ENCODE measurements around the gene PGP. TPM values are rescaled to one million over a fixed set of nuclear protein-coding genes. Genes with fewer than 3 reads are reported as not detected.
A peak's percentile ranks its signal among the peaks of the same experiment; 100 is the strongest.

Gene PGP
- polyA plus RNA-seq, 1 donor (not counting 4 experiments of a cell fraction or from before 2014, with no cell fraction given): 10.3 TPM

DNA sequence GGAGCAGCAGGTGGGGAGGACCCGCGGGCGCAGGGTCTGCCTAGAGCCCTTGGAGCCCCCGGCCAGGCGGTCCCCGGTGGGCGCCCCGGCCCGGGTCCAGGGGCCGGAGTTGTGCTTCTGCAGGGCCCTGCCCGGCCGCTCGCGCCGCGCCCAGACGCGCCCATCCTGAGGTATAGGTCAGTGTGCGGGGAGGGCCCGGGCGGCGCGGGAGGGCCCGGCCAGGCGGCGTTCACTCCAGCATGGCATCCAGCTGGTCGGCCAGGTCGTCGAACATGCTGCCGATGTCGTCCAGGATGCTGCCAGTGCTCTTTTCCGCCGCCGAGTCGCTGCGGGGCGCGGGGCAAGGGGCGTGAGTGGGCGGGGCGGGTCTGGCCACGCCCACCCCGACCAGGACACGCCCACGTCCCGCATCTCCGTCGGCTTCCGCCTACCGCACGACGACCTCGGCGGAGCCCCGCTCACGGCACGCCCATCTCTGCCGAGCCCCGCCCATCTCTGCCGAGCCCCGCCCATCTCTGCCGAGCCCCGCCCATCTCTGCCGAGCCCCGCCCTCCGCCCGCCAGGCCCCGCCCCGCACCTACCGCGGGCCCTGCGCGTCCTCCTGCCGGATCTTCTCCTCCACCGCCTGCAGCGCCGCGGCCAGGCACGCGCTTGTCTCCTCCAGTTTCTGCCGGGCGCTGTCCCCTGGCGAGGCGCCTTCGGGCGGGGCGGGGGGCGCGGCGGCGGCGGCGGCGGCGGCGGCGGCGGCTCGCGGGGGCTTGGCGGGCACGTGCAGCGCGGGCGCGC, 36.1 kb downstream of the PGP start:
- Histone ChIP-seq H3K4me2 (ENCODE audit: control insufficient read depth, extremely low read depth, insufficient read depth, low read depth, low read length) (no peak overlapping the region), H3K36me3 (ENCODE audit: control insufficient read depth in 2 of 2, extremely low read depth in 1 of 2, insufficient read depth in 2 of 2, low read length in 2 of 2) (peaks cover 22 to 29% of the 10 kb centered on the region in 2 experiments), H3K27ac (ENCODE audit: control insufficient read depth, insufficient read depth, low read length) (no peak overlapping the region), H3K79me2 (ENCODE audit: control insufficient read depth, insufficient read depth, low read length) (no peaks in the 10 kb centered on the region), H3K9ac (ENCODE audit: control insufficient read depth, extremely low read depth, insufficient read depth, low read length) (no peak overlapping the region), H2AFZ (ENCODE audit: control insufficient read depth, low read length) (no peak overlapping the region), H3K4me3 (ENCODE audit: control insufficient read depth in 2 of 3, extremely low read depth in 1 of 3, insufficient read depth in 2 of 3, low read depth in 1 of 3, low read length in 3 of 3) (no peak overlapping the region), H3K4me1 (ENCODE audit: control insufficient read depth, extremely low read depth, insufficient read depth, low read length) (peaks cover 4% of the 10 kb centered on the region), H3K9me1 (ENCODE audit: control insufficient read depth, extremely low read depth, insufficient read depth, low read length) (no peaks in the 10 kb centered on the region), H4K20me1 (ENCODE audit: control insufficient read depth, extremely low read depth, insufficient read depth, low read length) (no peaks in the 10 kb centered on the region), H3K9me3 (ENCODE audit: control insufficient read depth, low read depth, low read length) (no peaks in the 10 kb centered on the region), H3K27me3 (ENCODE audit: control insufficient read depth, extremely low read depth, insufficient read depth, low read length) (peaks cover 2% of the 10 kb centered on the region)
- DNase-seq (ENCODE audit: low read depth, low spot score): no peak
- dilution Hi-C loops (cut with MboI; ENCODE audit: extremely low pct_ligation_motif_present, low sequenced_read_pairs): no loop called here
- TF ChIP-seq EZH2 (IDR thresholded peaks at IDR 0.05; ENCODE audit: low read length): no peak
- TF ChIP-seq, protein P1, sequence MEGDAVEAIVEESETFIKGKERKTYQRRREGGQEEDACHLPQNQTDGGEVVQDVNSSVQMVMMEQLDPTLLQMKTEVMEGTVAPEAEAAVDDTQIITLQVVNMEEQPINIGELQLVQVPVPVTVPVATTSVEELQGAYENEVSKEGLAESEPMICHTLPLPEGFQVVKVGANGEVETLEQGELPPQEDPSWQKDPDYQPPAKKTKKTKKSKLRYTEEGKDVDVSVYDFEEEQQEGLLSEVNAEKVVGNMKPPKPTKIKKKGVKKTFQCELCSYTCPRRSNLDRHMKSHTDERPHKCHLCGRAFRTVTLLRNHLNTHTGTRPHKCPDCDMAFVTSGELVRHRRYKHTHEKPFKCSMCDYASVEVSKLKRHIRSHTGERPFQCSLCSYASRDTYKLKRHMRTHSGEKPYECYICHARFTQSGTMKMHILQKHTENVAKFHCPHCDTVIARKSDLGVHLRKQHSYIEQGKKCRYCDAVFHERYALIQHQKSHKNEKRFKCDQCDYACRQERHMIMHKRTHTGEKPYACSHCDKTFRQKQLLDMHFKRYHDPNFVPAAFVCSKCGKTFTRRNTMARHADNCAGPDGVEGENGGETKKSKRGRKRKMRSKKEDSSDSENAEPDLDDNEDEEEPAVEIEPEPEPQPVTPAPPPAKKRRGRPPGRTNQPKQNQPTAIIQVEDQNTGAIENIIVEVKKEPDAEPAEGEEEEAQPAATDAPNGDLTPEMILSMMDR (optimal IDR thresholded peaks at IDR 0.05 in 1 of 3, IDR thresholded peaks at IDR 0.05 in 1 of 3, conservative IDR thresholded peaks at IDR 0.05 in 1 of 3; ENCODE audit: extremely low read depth in 1 of 3, insufficient read depth in 2 of 3, low read length in 3 of 3): peak in 1 of 3 experiments; percentile 13
- FAIRE-seq: no peak

DNA sequence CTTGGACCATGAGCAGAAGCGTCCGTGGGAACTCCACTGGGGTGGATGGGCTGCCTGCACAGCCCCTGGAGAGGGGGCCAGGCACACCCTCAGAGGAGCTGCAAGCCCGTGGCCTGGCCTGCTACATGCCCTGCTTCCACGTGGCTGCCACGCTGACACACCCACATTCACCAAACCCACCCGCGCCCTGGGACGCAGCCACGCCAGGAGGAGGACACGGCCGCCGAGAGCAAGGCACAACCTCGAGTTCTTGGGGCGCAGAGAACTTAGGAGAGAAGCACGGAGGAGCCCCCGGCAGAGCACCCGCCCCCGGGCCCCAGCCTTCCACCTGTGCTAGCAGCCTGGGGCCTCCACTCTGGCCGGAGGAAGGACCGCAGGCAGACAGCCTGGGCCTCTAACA, 37.1 kb downstream of the PGP start:
- no peak for TF ChIP-seq EZH2 (IDR thresholded peaks at IDR 0.05; ENCODE audit: low read length)
- TF ChIP-seq, protein P1 (optimal IDR thresholded peaks at IDR 0.05 in 1 of 3, IDR thresholded peaks at IDR 0.05 in 1 of 3, conservative IDR thresholded peaks at IDR 0.05 in 1 of 3; ENCODE audit: extremely low read depth in 1 of 3, insufficient read depth in 2 of 3, low read length in 3 of 3): no peak
- Histone ChIP-seq H3K79me2 (ENCODE audit: control insufficient read depth, insufficient read depth, low read length) (no peaks in the 10 kb centered on the region), H3K4me3 (ENCODE audit: control insufficient read depth in 2 of 3, extremely low read depth in 1 of 3, insufficient read depth in 2 of 3, low read depth in 1 of 3, low read length in 3 of 3) (no peak overlapping the region), H3K4me1 (ENCODE audit: control insufficient read depth, extremely low read depth, insufficient read depth, low read length) (peaks cover 4% of the 10 kb centered on the region), H2AFZ (ENCODE audit: control insufficient read depth, low read length) (no peak overlapping the region), H3K27me3 (ENCODE audit: control insufficient read depth, extremely low read depth, insufficient read depth, low read length) (peaks cover 2% of the 10 kb centered on the region), H3K27ac (ENCODE audit: control insufficient read depth, insufficient read depth, low read length) (no peak overlapping the region), H3K36me3 (ENCODE audit: control insufficient read depth in 2 of 2, extremely low read depth in 1 of 2, insufficient read depth in 2 of 2, low read length in 2 of 2) (peaks cover 22 to 29% of the 10 kb centered on the region in 2 experiments), H3K4me2 (ENCODE audit: control insufficient read depth, extremely low read depth, insufficient read depth, low read depth, low read length) (no peak overlapping the region), H3K9ac (ENCODE audit: control insufficient read depth, extremely low read depth, insufficient read depth, low read length) (no peak overlapping the region), H4K20me1 (ENCODE audit: control insufficient read depth, extremely low read depth, insufficient read depth, low read length) (no peaks in the 10 kb centered on the region), H3K9me3 (ENCODE audit: control insufficient read depth, low read depth, low read length) (no peaks in the 10 kb centered on the region), H3K9me1 (ENCODE audit: control insufficient read depth, extremely low read depth, insufficient read depth, low read length) (no peaks in the 10 kb centered on the region)
- FAIRE-seq (no peak), DNase-seq (ENCODE audit: low read depth, low spot score) (no peak)
- dilution Hi-C loops (cut with MboI; ENCODE audit: extremely low pct_ligation_motif_present, low sequenced_read_pairs): no loop called here
